OCI-LY1 (cell line): ENCODE results near the gene UMAD1.

Source experiments
- H2AFZ ChIP-seq: fragments of 200-600 bp; sonication (generic), shearing (Covaris generic); 2 replicates; pipeline ENCODE4 v1.6.0; 2014; ENCODE audit warnings: antibody characterized with exemption, mild to moderate bottlenecking, low read length
- H3F3A ChIP-seq: fragments of 200-600 bp; sonication (generic), shearing (Covaris generic); 2 replicates; pipeline ENCODE4 v1.6.0; 2014; ENCODE audit warnings: mild to moderate bottlenecking, antibody characterized with exemption, low read length, moderate library complexity; ENCODE audit not compliant: insufficient read depth
- H3K27ac ChIP-seq: fragments of 200-600 bp; sonication (generic); 2 replicates; pipeline ENCODE4 v1.5.1; 2014; ENCODE audit warnings: low read length, mixed run types, mild to moderate bottlenecking, low read depth; ENCODE audit not compliant: poor library complexity, severe bottlenecking
- H3K27me3 ChIP-seq: fragments of 200-600 bp; sonication (generic); 2 replicates; pipeline ENCODE4 v1.6.0; 2014; ENCODE audit warnings: antibody characterized with exemption, mild to moderate bottlenecking, low read length, moderate library complexity; ENCODE audit not compliant: insufficient read depth
- H3K36me3 ChIP-seq: fragments of 200-600 bp; sonication (generic); 2 replicates; pipeline ENCODE4 v1.6.1; 2014; ENCODE audit warnings: mild to moderate bottlenecking, antibody characterized with exemption, low read length, moderate library complexity, mixed read lengths; ENCODE audit not compliant: insufficient read depth
- H3K4me1 ChIP-seq: fragments of 200-600 bp; sonication (generic); 2 replicates; pipeline ENCODE4 v1.5.1; 2014; ENCODE audit warnings: mild to moderate bottlenecking, low read length, moderate library complexity; ENCODE audit not compliant: insufficient read depth, severe bottlenecking
- H3K4me2 ChIP-seq: fragments of 200-600 bp; sonication (generic), shearing (Covaris generic); 2 replicates; pipeline ENCODE4 v1.6.1; 2014; ENCODE audit warnings: low read length
- H3K4me3 ChIP-seq: fragments of 200-600 bp; sonication (generic); 2 replicates; pipeline ENCODE4 v1.5.1; 2014; ENCODE audit warnings: low read length, low read depth, mild to moderate bottlenecking, mixed read lengths; ENCODE audit not compliant: poor library complexity, severe bottlenecking
- H3K79me2 ChIP-seq: fragments of 200-600 bp; shearing (Covaris generic); 2 replicates; pipeline ENCODE4 v1.6.1; 2016; ENCODE audit warnings: mixed run types, low read length, mixed read lengths; ENCODE audit not compliant: insufficient read depth
- H3K9ac ChIP-seq: fragments of 200-600 bp; sonication (generic), shearing (Covaris generic); 2 replicates; pipeline ENCODE4 v1.6.1; 2014; ENCODE audit warnings: mild to moderate bottlenecking, low read length, mixed read lengths
- H3K9me2 ChIP-seq: fragments of 200-600 bp; sonication (generic), shearing (Covaris generic); 2 replicates; pipeline ENCODE4 v1.6.1; 2014; ENCODE audit warnings: low read depth, mild to moderate bottlenecking, low read length, mixed read lengths
- H3K9me3 ChIP-seq: fragments of 200-600 bp; shearing (Covaris generic); 2 replicates; pipeline ENCODE4 v1.6.1; 2014; ENCODE audit warnings: low read length, mixed read lengths
- H4K20me1 ChIP-seq: fragments of 200-600 bp; sonication (generic), shearing (Covaris generic); 2 replicates; pipeline ENCODE4 v1.6.0; 2016; ENCODE audit warnings: mild to moderate bottlenecking, low read length; ENCODE audit not compliant: insufficient read depth
- CTCF ChIP-seq: fragments of 200-600 bp; sonication (generic), shearing (Covaris generic); IDR thresholded peaks from 2 replicates; pipeline ENCODE4 v1.5.1; 2017; ENCODE audit warnings: mild to moderate bottlenecking, antibody characterized with exemption, low read length, moderate library complexity, mixed read lengths
- EZH2 ChIP-seq: fragments of 200-600 bp; sonication (generic), shearing (Covaris generic); IDR thresholded peaks from 2 replicates; pipeline ENCODE4 v1.8.0; 2017; ENCODE audit warnings: borderline replicate concordance, mixed run types, mild to moderate bottlenecking, antibody characterized with exemption, low read length, moderate library complexity, mixed read lengths

UMAD1 gene

GRCh38 chr7:7832518-7832917 lies 192.0 kb downstream of the UMAD1 start:
- Histone ChIP-seq H3F3A (no peaks in the 10 kb centered on the region), H3K4me1 (peaks cover 2% of the 10 kb centered on the region), H3K4me3 (no peak overlapping the region), H3K27me3 (no peaks in the 10 kb centered on the region), H4K20me1 (no peaks in the 10 kb centered on the region), H3K79me2 (no peaks in the 10 kb centered on the region), H3K4me2 (no peak overlapping the region), H3K9me2 (no peaks in the 10 kb centered on the region), H3K27ac (no peak overlapping the region), H3K36me3 (no peaks in the 10 kb centered on the region; the same call in 1 of the 2 replicates), H3K9ac (no peak overlapping the region), H2AFZ (no peak overlapping the region), H3K9me3 (no peaks in the 10 kb centered on the region; the same call in 1 of the 2 replicates)
- no peak for TF ChIP-seq CTCF
- TF ChIP-seq EZH2: no peak

GRCh38 chr7:7834761-7835160 lies 194.2 kb downstream of the UMAD1 start:
- Histone ChIP-seq H3K9ac (no peak overlapping the region), H3F3A (no peaks in the 10 kb centered on the region), H3K9me2 (no peaks in the 10 kb centered on the region), H3K4me2 (no peak overlapping the region), H4K20me1 (no peaks in the 10 kb centered on the region), H3K36me3 (no peaks in the 10 kb centered on the region; the same call in 1 of the 2 replicates), H3K4me3 (no peak overlapping the region), H3K4me1 (peaks cover 2% of the 10 kb centered on the region), H3K9me3 (no peaks in the 10 kb centered on the region; the same call in 1 of the 2 replicates), H2AFZ (no peak overlapping the region), H3K27me3 (no peaks in the 10 kb centered on the region), H3K27ac (no peak overlapping the region), H3K79me2 (no peaks in the 10 kb centered on the region)
- TF ChIP-seq CTCF: no peak

- H3K9me3 ChIP-seq: no peaks in the 10 kb centered on the region; the same call in 1 of the 2 replicates
- H2AFZ ChIP-seq: no peak overlapping the region
- H3K9me2 ChIP-seq: no peaks in the 10 kb centered on the region
- no peak overlapping the region for H3K9ac ChIP-seq
- TF ChIP-seq CTCF (no peak), EZH2 (no peak)
- no peaks in the 10 kb centered on the region for H4K20me1 ChIP-seq
- no peak overlapping the region for H3K27ac ChIP-seq
- H3K4me2 ChIP-seq: no peak overlapping the region
- no peaks in the 10 kb centered on the region for H3F3A ChIP-seq
- no peaks in the 10 kb centered on the region; the same call in 1 of the 2 replicates for H3K36me3 ChIP-seq
- no peaks in the 10 kb centered on the region for H3K79me2 ChIP-seq
- no peaks in the 10 kb centered on the region for H3K4me1 ChIP-seq
- H3K4me3 ChIP-seq: no peak overlapping the region
- H3K27me3 ChIP-seq: no peaks in the 10 kb centered on the region
Measured at GRCh38 chr7:7841027-7841426, 200.5 kb downstream of the UMAD1 start.
